ENCODE results near the gene MSTO1. TPM values are rescaled to one million over a fixed set of nuclear protein-coding genes. Genes with fewer than 3 reads are reported as not detected.
"Not testable (repeated sequence)": the region's sequence is repeated elsewhere in the genome, so short reads cannot be mapped to it uniquely, and the experiment has no call there.

The MSTO1 gene
- total RNA-seq (2014; rRNA removed; shearing (Covaris generic)): 28.1 and 29.4 TPM in 2 replicates

- DNase-seq (ENCODE audit: low spot score): peak; percentile 99
- in situ Hi-C loops (cut with HindIII; ENCODE audit: low sequenced_read_pairs): no loop called here
Observed at GRCh38 chr1:155609515-155610256, at the start of gene MSTO1. Gene MSTO1 (plus strand): TSS chr1:155610218. CDS start chr1:155610249, 31 bp downstream.

- in situ Hi-C loops (cut with HindIII; ENCODE audit: low sequenced_read_pairs); DNase-seq (ENCODE audit: low spot score): not testable (repeated sequence)
Observed at GRCh38 chr1:155561779-155562580, 48.0 kb upstream of the MSTO1 start.

GRCh38 chr1:155562581-155563376 is 47.2 kb upstream of the MSTO1 start, which contains the start of gene ASH1L:
Gene ASH1L (minus strand): TSS chr1:155562803. CDS start chr1:155521519, 41,284 bp downstream.
- peak; percentile 92 for DNase-seq (ENCODE audit: low spot score)
- in situ Hi-C loops (cut with HindIII; ENCODE audit: low sequenced_read_pairs): no loop called here

- in situ Hi-C loops (cut with HindIII; ENCODE audit: low sequenced_read_pairs): not testable (repeated sequence)
- DNase-seq (ENCODE audit: low spot score): peak; percentile 24
Observed at GRCh38 chr1:155563377-155564022, 46.5 kb upstream of the MSTO1 start.

GRCh38 chr1:155569988-155570592 is 39.9 kb upstream of the MSTO1 start:
- no peak for DNase-seq (ENCODE audit: low spot score)
- in situ Hi-C loops (cut with HindIII; ENCODE audit: low sequenced_read_pairs): no loop called here

- DNase-seq (ENCODE audit: low spot score): no peak
- in situ Hi-C loops (cut with HindIII; ENCODE audit: low sequenced_read_pairs): no loop called here
Observed at GRCh38 chr1:155570593-155570990, 39.4 kb upstream of the MSTO1 start.

GRCh38 chr1:155574077-155574476 is 35.9 kb upstream of the MSTO1 start:
- in situ Hi-C loops (cut with HindIII; ENCODE audit: low sequenced_read_pairs): no loop called here

GRCh38 chr1:155575608-155576007 is 34.4 kb upstream of the MSTO1 start:
- DNase-seq (ENCODE audit: low spot score); in situ Hi-C loops (cut with HindIII; ENCODE audit: low sequenced_read_pairs): not testable (repeated sequence)

More at GRCh38 chr1:155574077-155574476, 35.9 kb upstream of the MSTO1 start:
- no peak for DNase-seq (ENCODE audit: low spot score)

GRCh38 chr1:155583846-155584245 is 26.2 kb upstream of the MSTO1 start:
- DNase-seq (ENCODE audit: low spot score); in situ Hi-C loops (cut with HindIII; ENCODE audit: low sequenced_read_pairs): not testable (repeated sequence)

GRCh38 chr1:155589282-155589681 is 20.7 kb upstream of the MSTO1 start:
- in situ Hi-C loops (cut with HindIII; ENCODE audit: low sequenced_read_pairs); DNase-seq (ENCODE audit: low spot score): not testable (repeated sequence)

GRCh38 chr1:155590516-155591247 is 19.3 kb upstream of the MSTO1 start:
- in situ Hi-C loops (cut with HindIII; ENCODE audit: low sequenced_read_pairs); DNase-seq (ENCODE audit: low spot score): not testable (repeated sequence)

- peak; percentile 68 for DNase-seq (ENCODE audit: low spot score)
Observed at GRCh38 chr1:155591770-155592169, 18.2 kb upstream of the MSTO1 start.

GRCh38 chr1:155595877-155596474 is 14.0 kb upstream of the MSTO1 start:
- DNase-seq (ENCODE audit: low spot score); in situ Hi-C loops (cut with HindIII; ENCODE audit: low sequenced_read_pairs): not testable (repeated sequence)

More at GRCh38 chr1:155591770-155592169, 18.2 kb upstream of the MSTO1 start:
- in situ Hi-C loops (cut with HindIII; ENCODE audit: low sequenced_read_pairs): no loop called here

GRCh38 chr1:155596864-155597263 is 13.2 kb upstream of the MSTO1 start:
- in situ Hi-C loops (cut with HindIII; ENCODE audit: low sequenced_read_pairs): no loop called here

GRCh38 chr1:155598842-155599331 is 11.1 kb upstream of the MSTO1 start:
- in situ Hi-C loops (cut with HindIII; ENCODE audit: low sequenced_read_pairs): no loop called here
- peak; percentile 6 for DNase-seq (ENCODE audit: low spot score)

More at GRCh38 chr1:155596864-155597263, 13.2 kb upstream of the MSTO1 start:
- no peak for DNase-seq (ENCODE audit: low spot score)

- in situ Hi-C loops (cut with HindIII; ENCODE audit: low sequenced_read_pairs); DNase-seq (ENCODE audit: low spot score): not testable (repeated sequence)
Observed at GRCh38 chr1:155599828-155600572, 10.0 kb upstream of the MSTO1 start.

Measured in G401 (cell line).